Lung (tissue), 12 donors: ENCODE measurements around the gene ALKBH1. TPM values are rescaled to one million over a fixed set of nuclear protein-coding genes. Genes with fewer than 3 reads are reported as not detected.

Experiments
- ATAC-seq: fragments of 200-7000 bp; cut with Tn5 transposase; one replicate; pipeline ENCODE4 v1.9.1; 2020; ENCODE audit warnings: moderate number of reproducible peaks; ENCODE audit not compliant: insufficient read depth, low FRiP score
- DNase-seq, 3 donors: peaks; one replicate each; pipeline ENCODE4 v3.0.0-alpha.2; 2013 to 2017
- H3K27ac ChIP-seq, 2 donors: one replicate each; pipeline ENCODE4 v1.5.1; 2013; ENCODE audit warnings: mild to moderate bottlenecking in 2 of 2, moderate library complexity in 2 of 2, control low read depth in 1 of 2, inconsistent platforms in 1 of 2, low read depth in 1 of 2, low read length in 1 of 2
- H3K27me3 ChIP-seq, 3 donors: one replicate each; pipeline ENCODE4 v1.5.1; 2013; ENCODE audit warnings: low read length in 2 of 3; ENCODE audit not compliant: control insufficient read depth in 3 of 3, insufficient read depth in 3 of 3
- H3K36me3 ChIP-seq, 4 donors: one replicate each; pipeline ENCODE4 v1.5.1; 2013; ENCODE audit warnings: low read length in 4 of 4, mild to moderate bottlenecking in 1 of 4, moderate library complexity in 1 of 4; ENCODE audit not compliant: control insufficient read depth in 4 of 4, insufficient read depth in 4 of 4
- H3K4me1 ChIP-seq, 5 donors: one replicate each; pipeline ENCODE4 v1.5.1; 2013; ENCODE audit warnings: low read length in 5 of 5, mild to moderate bottlenecking in 2 of 5, moderate library complexity in 1 of 5; ENCODE audit not compliant: control insufficient read depth in 5 of 5, insufficient read depth in 5 of 5
- H3K4me3 ChIP-seq: one replicate; pipeline ENCODE4 v1.5.1; 2013; ENCODE audit warnings: mild to moderate bottlenecking, control low read depth, moderate library complexity
- H3K9ac ChIP-seq, 2 donors: one replicate each; pipeline ENCODE4 v1.5.1; 2013; ENCODE audit warnings: low read length in 2 of 2, control low read depth in 1 of 2; ENCODE audit not compliant: insufficient read depth in 1 of 2
- H3K9me3 ChIP-seq, 4 donors: one replicate each; pipeline ENCODE4 v1.5.1; 2013; ENCODE audit warnings: low read length in 3 of 4, mild to moderate bottlenecking in 1 of 4, moderate library complexity in 1 of 4; ENCODE audit not compliant: control insufficient read depth in 4 of 4, insufficient read depth in 3 of 4
- CTCF ChIP-seq: IDR thresholded peaks from 2 replicates; pipeline ENCODE4 v1.5.1; 2012; ENCODE audit warnings: mild to moderate bottlenecking; ENCODE audit errors: control extremely low read depth, extremely low read depth
- WGBS, 2 donors: extraction: QIAGEN DNeasy Blood & Tissue Kit; methylation state at CpG; one replicate each; pipeline ENCODE4 v1.1.7; 2013; 5-methylcytosine and 5-hydroxymethylcytosine counted together
- polyA plus RNA-seq, 2 donors: library from polyadenylated mRNA; stranded (reverse); fragments of 200-250 nt; gene quantifications; one replicate each; pipeline ENCODE4 v1.2.1, GENCODE V29; 2013
- total RNA-seq, 2 donors: library from RNA; depleted of rRNA in 1 of 2; stranded (reverse); fragments of >200 nt in 1 of 2; gene quantifications; one replicate each; pipeline ENCODE4 v1.2.1, GENCODE V29; 2014 to 2021
- donor health status: control.
- donor health status: control.
- donor health status: Bipolar disorder and iron deficiency.
- donor health status: healthy.
- donor health status: DM: yes; HTN: yes; CAD: no.

Gene ALKBH1
- total and polyA plus RNA-seq, 4 donors, result 6.2 to 11.7 (median 8.4) TPM

- DNase-seq (no peak), ATAC-seq (no peak)
- Histone ChIP-seq H3K27me3 (no peaks in the 10 kb centered on the region), H3K4me1 (peaks cover 2 to 21% (median 11%) of the 10 kb centered on the region in 5 donors), H3K36me3 (peaks cover 10 to 17% (median 14%) of the 10 kb centered on the region in 4 donors), H3K4me3 (no peak overlapping the region), H3K9me3 (no peaks in the 10 kb centered on the region), H3K9ac (no peak overlapping the region), H3K27ac (no peak overlapping the region)
- no peak for TF ChIP-seq CTCF
- WGBS, 2 donors, result 86 to 92% methylated on average over 3 of the region's 3 CpGs
These were observed 1.6 kb upstream of the ALKBH1 start for GRCh38 chr14:77709412-77709811.

DNA sequence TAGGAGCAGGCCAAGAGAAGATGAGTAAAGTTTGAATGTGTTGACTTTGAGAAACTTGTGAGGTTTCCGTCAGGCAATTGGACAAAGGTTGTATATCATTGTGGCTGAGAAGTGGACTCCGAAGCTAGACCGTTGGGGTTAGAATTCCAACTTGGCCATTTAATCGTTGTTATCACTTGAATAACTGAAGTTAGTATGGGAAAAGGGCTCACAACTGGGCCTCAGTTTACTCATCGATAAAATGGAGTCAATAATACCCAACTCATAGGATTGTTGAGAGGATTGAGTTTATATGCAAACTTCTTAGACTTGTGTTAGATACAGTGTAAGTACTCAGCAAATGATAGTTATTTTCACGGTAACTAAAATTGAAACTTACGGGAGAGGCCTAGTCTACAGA, 926 bp upstream of the ALKBH1 start:
- no peak overlapping the region for H3K27ac ChIP-seq
- peak overlapping the region; percentile 77 to 96 for H3K9ac ChIP-seq
- WGBS, 2 donors, result 23 to 24% methylated on average over 7 of the region's 7 CpGs
- no peak for TF ChIP-seq CTCF
- H3K36me3 ChIP-seq, result peaks cover 12 to 21% (median 17%) of the 10 kb centered on the region in 4 donors
- ATAC-seq (no peak), DNase-seq (no peak)
- peak overlapping the region; percentile 95 for H3K4me3 ChIP-seq
- H3K4me1 ChIP-seq, result peaks cover 2 to 21% (median 11%) of the 10 kb centered on the region in 5 donors
- H3K27me3 ChIP-seq, result no peaks in the 10 kb centered on the region
- no peaks in the 10 kb centered on the region for H3K9me3 ChIP-seq

GRCh38 chr14:77707355-77707723, 484 bp downstream of the ALKBH1 start:
- Histone ChIP-seq H3K9me3 (no peaks in the 10 kb centered on the region), H3K4me1 (peaks cover 2 to 21% (median 8%) of the 10 kb centered on the region in 5 donors), H3K4me3 (peak overlapping the region; percentile 95), H3K36me3 (peaks cover 17 to 19% (median 18%) of the 10 kb centered on the region in 4 donors), H3K9ac (peak overlapping the region; percentile 70 to 96), H3K27me3 (no peaks in the 10 kb centered on the region), H3K27ac (peak overlapping the region in 1 of 2 donors; percentile 66)
- ATAC-seq (no peak), DNase-seq (peak; percentile 17 to 51 (median 50))
- 1% methylated on average over 14 of the region's 14 CpGs for WGBS, 2 donors
- no peak for TF ChIP-seq CTCF

- H3K36me3 ChIP-seq, result peaks cover 5 to 43% (median 18%) of the 10 kb centered on the region in 4 donors
- no peak for DNase-seq
- H3K4me1 ChIP-seq, result peaks cover 0 to 6% (median 0%) of the 10 kb centered on the region in 5 donors
These were observed 16.6 kb downstream of the ALKBH1 start for GRCh38 chr14:77691259-77691658.

More at GRCh38 chr14:77691259-77691658, 16.6 kb downstream of the ALKBH1 start:
- Histone ChIP-seq H3K9ac (no peak overlapping the region), H3K9me3 (no peaks in the 10 kb centered on the region), H3K4me3 (no peak overlapping the region), H3K27ac (no peak overlapping the region), H3K27me3 (no peaks in the 10 kb centered on the region)
- TF ChIP-seq CTCF, result no peak
- ATAC-seq, result no peak
- 93 to 94% methylated on average over 2 of the region's 2 CpGs for WGBS, 2 donors
